Epidermal melanocyte (primary cell): Measurements from ENCODE around the gene EGLN1.

ENCODE experiments used
- DNase-seq: peaks from one replicate; pipeline ENCODE4 v3.0.0; 2011; ENCODE audit warnings: low spot score; ENCODE audit not compliant: insufficient read length

Gene EGLN1

DNA sequence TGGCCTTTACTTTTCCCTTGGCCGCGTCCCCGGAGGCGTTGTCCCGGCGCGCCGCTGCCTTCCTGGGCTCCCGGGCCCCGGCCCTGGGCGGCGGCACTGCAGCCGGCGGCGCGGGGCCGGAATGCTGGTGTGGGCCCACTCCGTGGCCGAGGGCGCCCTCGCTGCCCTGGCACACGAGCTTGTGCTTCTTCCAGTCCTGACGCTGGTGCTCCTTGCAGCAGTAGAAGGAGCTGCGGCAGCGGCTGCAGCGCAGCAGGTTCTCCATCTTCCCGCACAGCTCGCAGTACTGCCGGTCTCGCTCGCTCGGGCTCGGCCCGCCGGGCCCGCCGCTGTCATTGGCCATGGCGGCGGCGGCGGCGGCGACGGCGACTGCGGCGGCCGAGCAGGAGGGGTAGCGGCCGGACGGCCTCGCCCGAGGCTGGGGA is 529 bp downstream of the EGLN1 start:
- DNase-seq = no peak

DNA sequence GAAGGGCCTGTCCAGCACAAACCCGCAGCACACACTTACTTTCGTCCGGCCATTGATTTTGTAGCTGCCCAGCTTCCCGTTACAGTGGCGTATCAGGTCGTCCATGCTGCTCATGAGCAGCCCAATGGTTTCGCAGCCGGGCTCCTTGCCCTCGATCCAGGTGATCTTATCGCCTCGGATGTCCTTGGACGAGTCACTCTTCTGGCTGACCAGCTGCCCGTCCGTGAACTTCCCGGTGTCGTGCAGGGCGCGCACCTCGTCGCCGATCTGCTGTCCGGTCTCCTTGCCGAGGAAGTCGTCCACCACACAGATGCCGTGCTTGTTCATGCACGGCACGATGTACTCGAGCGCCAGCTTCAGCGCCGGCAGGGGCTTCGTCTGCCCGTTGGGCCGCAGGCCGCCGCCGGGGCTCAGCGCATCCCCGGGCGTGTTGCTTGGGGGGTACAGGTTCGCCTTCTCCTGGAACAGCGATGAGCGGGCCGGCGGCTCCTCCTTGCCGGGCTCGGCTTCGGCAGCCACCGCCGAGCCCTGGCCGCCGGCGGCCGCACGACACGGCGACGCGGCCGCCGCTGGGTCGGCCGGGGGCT is 1.0 kb downstream of the EGLN1 start:
- DNase-seq = no peak

DNA sequence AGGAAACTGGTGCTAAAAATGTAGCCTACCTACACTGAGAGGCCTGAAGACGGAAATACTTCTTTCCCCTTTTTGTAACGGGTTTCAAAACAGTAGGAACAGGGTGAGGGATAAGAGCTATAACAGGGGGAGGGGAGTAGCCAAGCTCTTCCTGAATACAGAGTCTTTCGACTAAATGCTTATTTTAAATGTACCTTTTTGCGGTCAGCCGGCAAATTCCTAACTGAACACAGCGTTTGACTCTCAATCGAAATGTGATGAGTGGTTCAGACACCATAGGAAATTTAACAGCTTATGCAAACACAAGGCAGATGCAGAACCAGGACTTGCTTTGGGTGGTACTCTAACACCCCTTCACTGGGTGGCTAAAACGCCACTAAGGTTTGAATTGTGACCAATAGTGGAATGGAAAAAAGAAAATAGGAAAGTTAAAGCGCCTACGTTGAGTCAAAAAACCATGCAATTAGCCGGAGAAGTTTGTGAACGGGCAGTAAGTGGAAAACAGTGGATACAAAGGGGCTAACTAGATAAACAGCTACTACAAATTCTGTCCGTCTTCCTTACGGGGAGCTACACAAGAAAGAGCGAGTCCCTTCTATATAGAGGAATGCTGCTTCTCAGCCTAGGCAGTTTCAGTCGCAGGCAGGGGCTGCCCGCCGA is 1.7 kb downstream of the EGLN1 start:
- DNase-seq = no peak

DNA sequence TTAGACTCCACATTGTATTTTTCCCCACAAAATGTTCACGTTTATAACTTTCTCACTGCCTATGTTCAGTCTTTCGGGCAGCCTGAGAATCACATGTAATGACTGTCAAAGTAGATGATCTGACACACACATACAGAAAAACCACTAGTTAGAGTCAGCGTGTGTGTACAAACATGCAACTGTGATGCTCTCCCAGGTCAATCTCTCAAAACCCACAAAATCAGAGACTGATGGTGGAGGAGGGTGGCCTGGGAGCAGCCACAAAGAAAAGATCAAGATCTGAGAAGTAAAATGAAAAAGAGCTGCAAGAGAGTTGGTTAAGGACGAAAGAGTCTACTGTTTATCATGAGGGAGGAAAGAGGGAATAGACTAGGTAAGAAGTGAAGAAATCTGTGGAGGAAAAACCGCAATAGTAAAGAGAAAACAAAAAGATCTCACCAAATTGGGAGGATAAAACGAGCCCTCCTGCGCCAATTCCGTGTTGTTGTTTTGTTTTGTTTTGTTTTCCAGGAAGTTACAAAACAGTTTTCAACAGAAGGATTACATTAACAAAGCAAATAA is 2.3 kb downstream of the EGLN1 start:
- DNase-seq = no peak

DNA sequence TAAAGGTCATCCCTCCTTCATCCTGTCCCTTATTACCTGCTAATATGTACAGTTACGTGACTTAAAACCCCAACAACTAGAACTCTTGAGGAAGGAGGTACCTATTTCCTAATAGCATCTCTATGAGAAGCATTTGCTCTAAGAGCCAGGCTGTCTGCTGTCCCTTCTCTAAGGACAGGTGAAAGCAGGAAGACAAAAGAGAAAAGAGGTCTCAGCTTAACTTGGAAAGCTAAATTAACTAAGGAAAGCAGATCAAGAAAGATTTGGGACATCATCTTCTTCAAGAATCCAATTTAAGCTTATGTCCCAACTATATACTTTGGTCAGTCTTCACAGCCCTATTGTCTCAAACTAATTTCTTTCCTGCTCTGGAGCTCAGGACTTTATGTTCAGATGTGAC is 2.9 kb downstream of the EGLN1 start:
- DNase-seq = no peak

DNA sequence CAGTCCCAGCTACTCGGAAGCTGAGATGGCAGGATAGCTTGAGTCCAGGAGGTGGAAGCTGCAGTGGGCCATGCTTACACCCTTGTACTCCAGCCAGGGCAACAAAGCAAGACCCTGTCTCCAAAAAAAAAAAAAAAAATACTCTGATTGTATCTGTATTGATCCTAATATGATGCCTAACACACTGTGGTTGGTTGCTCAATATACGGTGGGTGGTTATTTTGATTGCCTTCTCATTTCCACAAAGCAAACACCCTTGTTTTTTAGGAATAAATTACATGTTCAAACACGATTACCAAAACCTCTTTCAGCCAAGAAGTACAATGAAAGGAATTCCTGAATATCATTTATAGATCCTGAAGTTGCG is 3.4 kb downstream of the EGLN1 start:
- no peak for DNase-seq

DNA sequence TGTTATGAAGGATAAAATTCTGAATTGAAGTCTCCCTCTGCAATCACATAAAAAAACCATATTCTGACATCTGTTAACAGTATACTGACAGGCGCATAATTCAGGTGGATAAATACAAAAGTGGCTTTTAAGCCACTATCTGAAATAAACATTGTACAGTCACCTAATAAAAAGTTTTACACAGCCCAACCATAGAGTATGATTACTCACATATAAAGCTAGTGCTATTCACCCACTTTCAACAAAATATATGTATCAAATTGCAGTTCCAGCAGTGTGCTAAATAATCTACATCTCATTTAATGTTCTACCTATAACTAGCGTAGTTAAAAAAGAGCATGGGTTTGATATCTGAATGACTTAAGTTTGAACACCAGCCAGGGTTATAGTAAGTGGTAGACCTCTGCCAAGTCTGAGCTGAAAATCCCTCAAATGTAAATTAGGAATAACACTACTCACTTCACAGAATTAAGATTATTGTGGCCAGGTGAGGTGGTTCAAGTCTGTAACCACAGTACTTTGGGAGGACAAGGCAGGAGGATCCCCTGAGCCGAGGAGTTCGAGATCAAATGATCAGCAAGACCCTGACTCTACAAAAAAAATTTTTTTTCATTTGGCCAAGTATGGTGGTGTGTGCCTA is 3.9 kb downstream of the EGLN1 start:
- no peak for DNase-seq

DNA sequence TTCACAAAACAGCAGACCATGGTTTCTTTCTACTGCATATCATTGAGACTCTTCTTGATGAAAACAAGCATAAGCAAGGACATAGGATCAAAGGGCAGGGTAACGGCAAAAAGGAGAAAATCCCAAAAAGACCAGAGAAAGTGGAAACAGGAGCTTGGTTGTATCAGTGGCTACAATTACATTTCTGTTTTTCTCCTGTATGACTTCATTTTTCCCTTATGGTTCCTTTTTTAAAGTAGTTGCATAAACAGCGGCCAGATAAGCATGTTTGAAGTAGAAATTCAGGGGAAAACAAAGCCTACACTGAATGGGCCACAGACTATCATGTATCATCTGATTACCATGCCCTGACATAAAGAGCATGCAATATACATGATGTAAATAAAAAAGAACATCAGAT is 4.6 kb downstream of the EGLN1 start:
- DNase-seq = no peak

DNA sequence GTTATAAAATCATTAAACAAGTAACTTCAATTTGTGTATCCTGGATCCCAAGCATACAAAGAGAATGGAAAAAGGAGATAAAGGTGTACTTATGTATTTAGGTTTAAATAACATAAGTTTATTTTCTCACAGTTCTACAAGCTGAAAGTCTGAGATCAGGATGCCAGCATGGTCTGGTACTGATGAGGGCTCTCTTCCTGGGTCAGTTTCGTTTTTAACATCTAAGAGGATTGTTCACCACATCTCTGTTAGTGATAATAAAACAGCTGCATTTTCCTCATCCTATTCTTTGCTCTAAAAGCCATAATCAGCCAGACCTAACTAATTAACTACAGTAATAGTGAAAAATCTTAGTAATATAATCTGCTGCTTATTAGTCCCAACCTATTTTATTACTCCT is 5.2 kb downstream of the EGLN1 start:
- DNase-seq = no peak

DNA sequence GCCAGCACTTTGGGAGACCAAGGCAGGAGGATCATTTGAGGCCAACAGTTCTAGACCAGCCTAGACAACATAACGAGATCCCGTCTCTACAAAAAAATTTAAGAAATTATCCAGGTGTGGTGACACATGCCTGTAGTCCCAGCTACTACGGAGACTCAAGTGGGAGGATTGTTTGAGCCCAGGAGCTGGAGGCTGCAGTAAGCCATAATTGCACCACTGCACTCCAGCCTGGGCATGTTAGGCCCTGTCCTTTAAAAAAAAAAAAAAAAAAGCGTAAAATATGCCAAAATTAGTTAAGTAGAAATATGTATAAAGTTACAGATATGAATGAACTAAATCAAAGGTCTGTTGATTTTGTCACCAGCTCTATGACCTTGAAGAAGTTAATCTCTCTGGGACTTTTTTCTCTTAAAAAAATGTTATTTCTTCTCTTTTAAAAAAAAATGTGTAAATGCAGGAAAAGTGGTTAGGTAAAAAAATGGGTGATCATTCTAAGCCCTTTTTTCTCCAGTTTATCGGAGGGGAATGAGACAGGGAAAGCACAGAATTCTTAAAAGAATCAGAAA is 7.0 kb downstream of the EGLN1 start:
- DNase-seq = no peak

DNA sequence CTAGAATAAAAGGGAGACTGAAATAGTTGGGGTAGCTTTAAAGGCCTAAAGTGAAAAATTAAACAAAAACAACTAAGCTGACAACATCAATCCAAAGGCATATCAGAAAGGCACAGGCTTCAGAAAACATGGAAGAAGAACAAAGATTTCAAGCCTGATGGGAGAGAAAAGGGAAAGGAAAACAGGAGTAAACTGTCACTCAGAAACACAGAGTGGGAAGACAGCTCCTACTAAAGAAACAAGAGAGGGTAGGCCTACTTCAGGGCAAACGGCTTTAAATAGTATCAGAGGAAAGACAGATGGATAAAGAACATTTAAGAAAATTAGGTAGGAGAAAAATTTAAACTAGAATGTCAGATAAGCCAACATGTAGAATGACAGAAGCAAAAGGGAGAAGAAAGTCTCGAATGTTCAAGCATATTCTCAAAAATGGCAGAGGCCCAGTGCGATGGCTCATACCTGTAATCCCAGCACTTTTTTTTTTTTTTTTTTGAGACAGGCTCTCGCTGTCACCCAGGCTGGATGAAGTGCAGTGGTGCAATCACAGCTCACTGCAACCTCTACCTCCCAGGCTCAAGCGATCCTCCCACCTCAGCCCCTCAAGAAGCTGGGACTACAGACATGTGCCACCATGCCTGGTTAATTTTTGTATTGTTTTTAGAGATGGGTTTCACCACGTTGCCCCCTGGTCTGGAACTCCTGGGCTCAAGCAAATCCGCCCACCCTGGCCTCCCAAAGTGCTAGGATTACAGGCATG is 7.6 kb downstream of the EGLN1 start:
- no peak for DNase-seq

DNA sequence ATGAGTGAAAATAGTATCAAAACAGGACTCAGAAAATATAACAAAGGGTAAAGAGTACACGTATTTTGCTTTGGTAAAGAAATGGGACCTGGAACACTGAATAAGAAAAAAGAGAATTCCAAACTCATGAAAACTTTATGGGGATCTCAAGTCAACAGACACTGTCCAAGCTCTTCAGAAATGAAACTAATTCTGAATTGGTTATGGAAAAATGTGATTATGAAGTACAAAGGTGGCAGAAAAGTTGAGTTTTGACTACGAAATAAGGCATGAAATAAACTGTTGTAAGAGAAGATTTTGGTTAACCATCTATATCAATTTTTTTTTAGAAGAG is 8.4 kb downstream of the EGLN1 start:
- DNase-seq = no peak

DNA sequence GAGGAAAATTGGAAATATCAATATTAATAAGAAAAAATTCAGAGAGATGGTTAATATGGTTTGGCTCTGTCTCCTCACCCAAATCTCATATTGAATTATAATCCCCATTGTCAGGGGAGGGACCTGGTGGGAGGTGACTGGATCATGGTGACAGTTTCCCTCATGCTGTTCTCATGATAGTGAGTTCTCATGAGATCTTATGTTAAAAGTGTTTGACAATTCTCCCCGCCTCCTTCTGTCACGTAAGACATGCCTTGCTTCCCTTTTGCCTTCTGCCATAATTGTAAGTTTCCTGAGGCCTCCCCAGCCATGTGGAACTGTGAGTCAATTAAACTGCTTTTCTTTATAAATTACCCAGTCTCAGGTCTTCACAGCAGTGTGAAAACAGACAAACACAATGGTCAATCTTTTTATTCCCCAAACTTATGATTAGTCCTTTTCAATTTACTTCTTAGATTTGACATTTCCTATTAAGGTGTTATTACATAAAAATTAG is 11.0 kb downstream of the EGLN1 start:
- no peak for DNase-seq

DNA sequence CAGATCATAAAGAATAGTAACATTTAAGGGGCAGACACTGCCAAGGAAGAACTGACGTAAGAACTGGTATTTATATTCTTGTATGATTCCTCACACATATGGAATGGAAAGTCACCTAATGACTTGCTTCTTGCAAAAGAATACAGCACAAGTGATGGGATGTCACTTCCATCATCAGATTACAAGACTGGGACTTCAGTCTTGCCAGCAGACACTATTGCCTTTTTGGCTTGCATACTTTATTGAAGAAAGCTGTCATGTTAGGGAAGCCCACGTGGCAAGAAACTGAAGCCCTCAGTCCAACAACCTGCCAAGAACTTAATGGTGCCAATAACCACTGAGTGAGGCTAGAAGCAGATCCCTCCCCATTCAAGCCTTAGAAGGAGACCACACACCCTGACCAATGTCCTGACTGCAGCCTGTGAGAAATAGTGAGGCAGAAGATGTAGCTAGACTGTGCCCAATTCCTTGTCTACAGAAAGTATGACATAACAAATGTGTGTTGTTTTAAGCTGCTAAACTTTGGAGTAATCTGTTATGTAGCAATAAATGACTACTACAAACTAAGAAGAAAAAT is 12.0 kb downstream of the EGLN1 start:
- DNase-seq = no peak

DNA sequence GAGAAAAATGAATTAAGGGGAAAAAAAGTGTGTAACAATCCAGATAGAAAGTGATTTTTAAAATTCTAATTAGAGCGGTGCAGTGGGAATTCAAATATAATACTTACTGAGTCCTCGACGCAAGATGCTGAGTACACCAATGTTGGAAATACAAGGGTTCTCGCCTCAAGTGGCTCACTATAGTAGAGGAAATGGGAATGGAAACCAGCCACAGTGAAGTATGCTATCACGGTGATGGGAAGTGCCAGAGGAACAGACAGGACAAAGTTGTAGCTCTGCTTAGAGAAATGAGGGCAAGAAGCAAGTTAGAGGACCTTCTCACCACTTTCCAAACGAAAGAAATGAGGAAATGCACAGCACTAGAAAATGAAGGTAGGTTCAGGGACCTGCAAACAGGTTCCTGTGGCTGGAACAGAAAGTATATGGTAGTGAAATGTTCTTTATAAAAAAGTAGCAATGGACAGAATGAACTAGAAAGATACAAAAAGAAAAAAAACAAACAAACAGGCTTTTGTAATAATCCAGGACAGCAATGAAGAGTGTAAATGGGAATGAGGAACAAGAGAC is 13.5 kb downstream of the EGLN1 start:
- DNase-seq = no peak

DNA sequence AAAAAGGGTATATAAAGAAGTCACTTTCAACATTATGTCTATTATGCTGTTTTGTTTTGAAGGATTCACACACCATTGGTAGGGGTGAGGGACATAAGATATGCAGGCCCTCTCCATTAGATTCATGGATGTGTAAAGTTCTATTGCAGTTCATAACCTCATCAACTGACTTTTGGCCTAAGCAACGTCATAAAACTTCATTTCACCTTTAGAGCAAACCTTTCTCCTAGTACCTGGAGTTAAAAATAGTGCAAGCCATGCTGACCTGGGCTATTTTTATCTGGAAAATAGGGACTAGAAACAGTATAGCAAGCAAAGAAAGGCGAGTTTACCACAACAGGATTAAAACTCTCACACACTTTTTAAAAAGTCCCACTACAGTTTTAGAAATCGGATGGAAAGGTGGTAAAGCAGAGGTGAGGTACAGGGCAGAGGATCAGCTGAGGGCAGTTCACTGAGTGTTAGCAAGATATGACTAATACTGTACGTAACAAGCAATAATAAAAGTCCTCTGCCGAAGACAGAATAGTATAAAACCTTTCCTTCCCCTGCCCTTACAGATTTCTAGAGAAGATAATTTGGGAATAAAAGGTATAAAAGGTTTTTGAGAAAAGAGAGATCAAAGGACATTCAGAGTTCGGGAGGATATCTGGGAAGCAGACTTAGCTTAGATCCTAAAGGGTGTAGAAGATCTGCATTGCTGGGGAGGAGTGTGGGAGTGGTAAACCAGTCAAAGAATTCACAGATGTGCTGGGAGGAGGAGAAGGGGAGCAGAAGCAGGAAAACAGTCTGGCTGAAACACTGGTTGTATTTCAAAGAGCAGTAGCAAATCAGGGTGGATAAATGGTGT is 14.3 kb downstream of the EGLN1 start:
- no peak for DNase-seq

DNA sequence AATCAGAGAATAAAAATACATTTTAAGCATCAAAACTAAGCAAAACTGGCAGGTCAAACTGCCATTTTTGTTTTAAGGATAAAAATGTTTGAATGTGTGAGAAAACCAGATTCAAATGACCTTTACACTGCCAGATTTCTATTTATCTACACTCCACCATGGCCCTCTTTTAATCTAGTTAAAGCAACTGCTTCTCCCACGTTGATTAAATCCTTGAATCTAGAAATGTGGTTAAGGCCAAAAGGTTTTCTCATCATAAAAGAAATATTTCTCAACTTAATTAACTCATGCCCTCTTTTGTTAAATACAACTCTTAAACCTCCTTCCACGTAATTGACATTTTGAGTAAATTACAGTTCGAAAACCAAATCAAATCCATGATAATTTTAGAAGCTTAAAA is 15.0 kb downstream of the EGLN1 start:
- no peak for DNase-seq

DNA sequence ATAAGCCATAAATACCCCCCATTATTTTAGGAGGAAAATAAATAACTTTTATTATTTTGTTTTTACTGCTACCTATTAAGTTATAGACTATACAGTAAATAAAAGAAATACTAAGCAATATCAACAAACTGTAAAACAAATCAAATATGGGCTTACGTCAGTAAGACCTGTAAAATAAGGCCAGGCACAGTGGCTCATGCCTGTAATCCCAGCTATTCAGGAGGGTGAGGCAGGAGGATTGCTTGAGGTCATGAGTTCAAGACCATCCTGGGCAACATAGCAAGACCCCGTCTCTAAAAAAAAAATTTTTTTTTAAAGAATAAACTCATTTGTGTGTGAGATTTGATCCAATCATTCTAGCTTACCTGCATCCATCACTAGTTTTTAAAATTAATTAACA is 17.8 kb downstream of the EGLN1 start:
- DNase-seq = no peak

DNA sequence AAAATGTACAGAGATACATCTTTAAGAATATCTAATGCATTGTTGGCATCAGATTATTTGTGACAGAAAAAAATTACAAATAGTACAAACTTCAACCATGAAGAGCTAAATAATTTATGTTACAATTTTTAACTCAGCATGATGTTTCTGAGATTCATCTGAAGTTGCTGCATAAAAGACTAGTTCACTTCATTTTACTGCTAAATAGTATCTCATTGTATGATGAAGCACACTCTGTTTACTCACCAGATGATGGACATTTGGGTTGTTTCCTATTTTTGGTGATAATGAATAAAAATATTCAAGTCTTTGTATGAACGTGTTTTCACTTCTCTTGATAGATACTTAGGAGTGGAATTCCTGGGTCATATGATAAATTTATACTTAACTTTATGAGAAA is 20.6 kb downstream of the EGLN1 start:
- no peak for DNase-seq
